MCF 10A (cell line): ENCODE measurements around the gene NDC1. TPM values are rescaled to one million over a fixed set of nuclear protein-coding genes. Genes with fewer than 3 reads are reported as not detected.

Source experiments
- BruUV-seq: library from RNA; stranded (reverse); fragments of 400-500 nt; replicated peaks from 2 replicates; lab custom pipeline; 2021; lab: Mats Ljungman, UMichigan
- CTCF ChIA-PET: fragments of 300-600 bp; sonication (Branson Sonifier 250); formaldehyde crosslinking; extraction: SDS; loops from one replicate; lab custom pipeline; 2021; ENCODE audit warnings: antibody characterized with exemption, inconsistent platforms; lab: Yijun Ruan, JAX
- POLR2A ChIA-PET: fragments of 300-600, 350-650 bp; sonication (Branson Sonifier 250); formaldehyde crosslinking; extraction: SDS; loops from one replicate; lab custom pipeline; 2020; ENCODE audit warnings: antibody characterized with exemption, inconsistent platforms; lab: Yijun Ruan, JAX
- DNase-seq: peaks from one replicate; pipeline ENCODE4 v3.0.0-alpha.2; 2018; ENCODE audit not compliant: unreplicated experiment
- H3K27ac Mint-ChIP-seq: one replicate; pipeline ENCODE4 v1.8.0; 2022; ENCODE audit warnings: mild to moderate bottlenecking, low read depth, mixed read lengths; ENCODE audit not compliant: unreplicated experiment
- H3K27me3 Mint-ChIP-seq: one replicate; pipeline ENCODE4 v1.8.0; 2022; ENCODE audit warnings: mixed read lengths; ENCODE audit not compliant: insufficient read depth, unreplicated experiment
- H3K36me3 Mint-ChIP-seq: one replicate; pipeline ENCODE4 v1.8.0; 2022; ENCODE audit warnings: mild to moderate bottlenecking, moderate library complexity, mixed read lengths; ENCODE audit not compliant: insufficient read depth, unreplicated experiment
- H3K4me1 Mint-ChIP-seq: one replicate; pipeline ENCODE4 v1.8.0; 2022; ENCODE audit warnings: mixed read lengths; ENCODE audit not compliant: insufficient read depth, unreplicated experiment
- H3K4me3 Mint-ChIP-seq: one replicate; pipeline ENCODE4 v1.8.0; 2022; ENCODE audit warnings: mild to moderate bottlenecking, moderate library complexity, mixed read lengths; ENCODE audit not compliant: unreplicated experiment
- H3K9me3 Mint-ChIP-seq: one replicate; pipeline ENCODE4 v1.8.0; 2022; ENCODE audit warnings: mixed read lengths; ENCODE audit not compliant: unreplicated experiment
- CTCF ChIP-seq: fragments of 200-600 bp; IDR thresholded peaks from one replicate; pipeline ENCODE4 v1.8.0; 2022; ENCODE audit warnings: antibody characterized with exemption, mild to moderate bottlenecking; ENCODE audit not compliant: unreplicated experiment
- intact Hi-C: fragments of 100-400 bp; cut with micrococcal nuclease; formaldehyde crosslinking; loops from 2 replicates; pipeline ENCODE4 v1.14.1; 2022
- total RNA-seq: library from RNA; stranded (reverse); gene quantifications from 2 replicates; pipeline ENCODE4 v1.2.3, GENCODE V29; 2022

NDC1 gene
- total RNA-seq, 1 experiment from 2014 or later: 18.7 TPM

GRCh38 chr1:53731043-53731600 is 107.0 kb downstream of the NDC1 start:
- no TSS peak for BruUV-seq
- POLR2A ChIA-PET: interaction anchor here (0.5 kb wide), 1 partner anchor 10 kb away, joined by 3 read pairs; no protein-coding TSS in a partner anchor
- CTCF ChIA-PET: no interaction called here
- Mint-ChIP-seq H3K27me3 (no peaks in the 10 kb centered on the region), H3K4me1 (peaks cover 28% of the 10 kb centered on the region), H3K4me3 (no peak overlapping the region), H3K27ac (no peak overlapping the region), H3K9me3 (no peaks in the 10 kb centered on the region), H3K36me3 (peaks cover 4% of the 10 kb centered on the region)
- no peak for DNase-seq
- intact Hi-C loops: no loop called here
- TF ChIP-seq CTCF: no peak

- Mint-ChIP-seq H3K36me3 (peaks cover 4% of the 10 kb centered on the region), H3K27ac (no peak overlapping the region), H3K4me3 (no peak overlapping the region), H3K9me3 (no peaks in the 10 kb centered on the region), H3K4me1 (peaks cover 28% of the 10 kb centered on the region), H3K27me3 (no peaks in the 10 kb centered on the region)
- no peak for DNase-seq
- ChIA-PET CTCF (interaction anchor here (0.6 kb wide), 1 partner anchor 27 kb away, joined by 3 read pairs; no protein-coding TSS in a partner anchor), POLR2A (no interaction called here)
- intact Hi-C loops: no loop called here
- no TSS peak for BruUV-seq
- no peak for TF ChIP-seq CTCF
These were observed 107.8 kb downstream of the NDC1 start for GRCh38 chr1:53730224-53730865.

- ChIA-PET CTCF (no interaction called here), POLR2A (no interaction called here)
- Mint-ChIP-seq H3K27ac (no peak overlapping the region), H3K27me3 (no peaks in the 10 kb centered on the region), H3K4me3 (no peak overlapping the region), H3K36me3 (peaks cover 4% of the 10 kb centered on the region), H3K9me3 (no peaks in the 10 kb centered on the region), H3K4me1 (peaks cover 21% of the 10 kb centered on the region)
- TF ChIP-seq CTCF: no peak
- intact Hi-C loops: no loop called here
- BruUV-seq: no TSS peak
- no peak for DNase-seq
These were observed 108.5 kb downstream of the NDC1 start for GRCh38 chr1:53729456-53730223.
